ENCODE measurements around the gene NCDN.

DNA sequence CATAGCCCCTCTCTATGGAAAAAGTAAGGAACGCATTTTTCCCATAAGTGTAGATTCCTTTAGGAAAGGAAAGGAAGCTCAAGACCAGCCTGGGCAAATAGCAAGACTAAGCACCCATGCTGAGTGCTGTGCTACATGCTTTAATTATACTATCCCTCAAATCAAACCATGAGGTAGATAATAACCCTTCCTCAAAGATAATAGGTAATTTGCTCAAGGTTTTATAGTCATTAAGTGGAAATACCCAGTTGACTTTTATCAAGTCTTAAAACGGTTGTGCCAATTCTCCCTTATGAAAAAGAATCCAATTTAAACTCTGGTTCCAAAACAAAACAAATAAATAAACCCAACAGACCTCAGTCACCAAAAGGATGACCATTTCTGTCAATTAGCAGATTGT is 3.7 kb upstream of the NCDN start:
- TF ChIP-seq EZH2 (IDR thresholded peaks at IDR 0.05; ENCODE audit: low read length): no peak
- TF ChIP-seq, protein P1, sequence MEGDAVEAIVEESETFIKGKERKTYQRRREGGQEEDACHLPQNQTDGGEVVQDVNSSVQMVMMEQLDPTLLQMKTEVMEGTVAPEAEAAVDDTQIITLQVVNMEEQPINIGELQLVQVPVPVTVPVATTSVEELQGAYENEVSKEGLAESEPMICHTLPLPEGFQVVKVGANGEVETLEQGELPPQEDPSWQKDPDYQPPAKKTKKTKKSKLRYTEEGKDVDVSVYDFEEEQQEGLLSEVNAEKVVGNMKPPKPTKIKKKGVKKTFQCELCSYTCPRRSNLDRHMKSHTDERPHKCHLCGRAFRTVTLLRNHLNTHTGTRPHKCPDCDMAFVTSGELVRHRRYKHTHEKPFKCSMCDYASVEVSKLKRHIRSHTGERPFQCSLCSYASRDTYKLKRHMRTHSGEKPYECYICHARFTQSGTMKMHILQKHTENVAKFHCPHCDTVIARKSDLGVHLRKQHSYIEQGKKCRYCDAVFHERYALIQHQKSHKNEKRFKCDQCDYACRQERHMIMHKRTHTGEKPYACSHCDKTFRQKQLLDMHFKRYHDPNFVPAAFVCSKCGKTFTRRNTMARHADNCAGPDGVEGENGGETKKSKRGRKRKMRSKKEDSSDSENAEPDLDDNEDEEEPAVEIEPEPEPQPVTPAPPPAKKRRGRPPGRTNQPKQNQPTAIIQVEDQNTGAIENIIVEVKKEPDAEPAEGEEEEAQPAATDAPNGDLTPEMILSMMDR (optimal IDR thresholded peaks at IDR 0.05 in 1 of 3, IDR thresholded peaks at IDR 0.05 in 1 of 3, conservative IDR thresholded peaks at IDR 0.05 in 1 of 3; ENCODE audit: extremely low read depth in 1 of 3, insufficient read depth in 2 of 3, low read length in 3 of 3): no peak

Data from keratinocyte (primary cell).